Bronchial epithelial cell (primary cell): Measurements from ENCODE around the gene XPC. TPM values are rescaled to one million over a fixed set of nuclear protein-coding genes. Genes with fewer than 3 reads are reported as not detected.
A peak's percentile ranks its signal among the peaks of the same experiment; 100 is the strongest.

Source experiments
- DNase-seq: peaks from one replicate; pipeline ENCODE4 v3.0.0-alpha.2; 2010; ENCODE audit warnings: low read depth
- FAIRE-seq: peaks from 2 replicates; lab custom pipeline; 2011; peaks lifted over from hg19 to GRCh38; lab: Jason Lieb, UNC
- H3K27me3 ChIP-seq: 2 replicates; pipeline ENCODE4 v1.5.1; 2011; ENCODE audit warnings: low read length; ENCODE audit not compliant: control insufficient read depth, insufficient read depth
- H3K36me3 ChIP-seq: 2 replicates; pipeline ENCODE4 v1.5.1; 2011; ENCODE audit warnings: low read length; ENCODE audit not compliant: control insufficient read depth, insufficient read depth
- H3K4me3 ChIP-seq: 2 replicates; pipeline ENCODE4 v1.5.1; 2011; ENCODE audit warnings: mild to moderate bottlenecking, low read depth, low read length, control low read depth
- total RNA-seq: library from RNA; depleted of rRNA; stranded (reverse); fragments of >200 nt; gene quantifications from 2 replicates; pipeline ENCODE4 v1.2.1, GENCODE V29; 2014
- TF ChIP-seq, protein P1 (sequence below): IDR thresholded peaks from 2 replicates; pipeline ENCODE4 v1.5.1; 2011; ENCODE audit warnings: mild to moderate bottlenecking, moderate library complexity, low read length, control low read depth, inconsistent platforms; ENCODE audit not compliant: insufficient read depth, severe bottlenecking

Gene XPC
- total RNA-seq, 1 donor from 2014 or later: 25.3 TPM

DNA sequence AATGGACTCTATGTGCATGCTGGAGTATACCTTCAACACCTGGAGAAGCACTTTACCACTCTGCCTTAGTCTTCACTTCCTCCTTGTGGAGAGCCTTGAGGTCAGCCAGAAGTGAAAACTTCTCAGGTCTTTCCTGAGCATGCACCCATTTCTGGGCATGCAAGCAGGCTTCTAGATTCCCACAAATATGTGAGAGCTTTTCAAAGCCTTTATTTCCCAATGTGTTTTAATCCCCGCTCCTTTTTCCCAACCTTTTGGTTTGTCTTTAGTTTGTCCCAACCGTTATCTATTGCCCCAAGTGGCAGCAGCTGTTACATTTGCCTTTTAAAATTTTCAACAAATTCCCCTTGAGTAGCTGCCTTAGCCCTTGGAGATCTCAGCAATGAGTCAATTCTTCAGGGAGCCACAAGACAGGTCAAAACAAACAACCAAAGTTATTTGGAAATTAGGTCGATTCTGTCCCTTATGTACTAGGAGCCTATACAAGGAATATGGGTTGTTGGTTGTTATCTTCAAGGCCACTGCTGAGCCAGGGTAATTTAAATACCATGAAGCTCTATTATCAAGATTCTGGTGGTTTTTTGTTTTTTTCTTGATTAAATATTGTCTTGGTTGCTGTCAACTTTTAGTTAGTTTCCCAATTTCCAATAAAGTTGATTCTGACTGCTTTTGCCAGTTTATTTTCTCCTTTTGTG lies 44.6 kb upstream of the XPC start:
- no peak for FAIRE-seq
- no peaks in the 10 kb centered on the region for H3K27me3 ChIP-seq
- H3K36me3 ChIP-seq: no peaks in the 10 kb centered on the region
- DNase-seq: peak; percentile 59
- H3K4me3 ChIP-seq: no peak overlapping the region
- TF ChIP-seq, protein P1, sequence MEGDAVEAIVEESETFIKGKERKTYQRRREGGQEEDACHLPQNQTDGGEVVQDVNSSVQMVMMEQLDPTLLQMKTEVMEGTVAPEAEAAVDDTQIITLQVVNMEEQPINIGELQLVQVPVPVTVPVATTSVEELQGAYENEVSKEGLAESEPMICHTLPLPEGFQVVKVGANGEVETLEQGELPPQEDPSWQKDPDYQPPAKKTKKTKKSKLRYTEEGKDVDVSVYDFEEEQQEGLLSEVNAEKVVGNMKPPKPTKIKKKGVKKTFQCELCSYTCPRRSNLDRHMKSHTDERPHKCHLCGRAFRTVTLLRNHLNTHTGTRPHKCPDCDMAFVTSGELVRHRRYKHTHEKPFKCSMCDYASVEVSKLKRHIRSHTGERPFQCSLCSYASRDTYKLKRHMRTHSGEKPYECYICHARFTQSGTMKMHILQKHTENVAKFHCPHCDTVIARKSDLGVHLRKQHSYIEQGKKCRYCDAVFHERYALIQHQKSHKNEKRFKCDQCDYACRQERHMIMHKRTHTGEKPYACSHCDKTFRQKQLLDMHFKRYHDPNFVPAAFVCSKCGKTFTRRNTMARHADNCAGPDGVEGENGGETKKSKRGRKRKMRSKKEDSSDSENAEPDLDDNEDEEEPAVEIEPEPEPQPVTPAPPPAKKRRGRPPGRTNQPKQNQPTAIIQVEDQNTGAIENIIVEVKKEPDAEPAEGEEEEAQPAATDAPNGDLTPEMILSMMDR: no peak

DNA sequence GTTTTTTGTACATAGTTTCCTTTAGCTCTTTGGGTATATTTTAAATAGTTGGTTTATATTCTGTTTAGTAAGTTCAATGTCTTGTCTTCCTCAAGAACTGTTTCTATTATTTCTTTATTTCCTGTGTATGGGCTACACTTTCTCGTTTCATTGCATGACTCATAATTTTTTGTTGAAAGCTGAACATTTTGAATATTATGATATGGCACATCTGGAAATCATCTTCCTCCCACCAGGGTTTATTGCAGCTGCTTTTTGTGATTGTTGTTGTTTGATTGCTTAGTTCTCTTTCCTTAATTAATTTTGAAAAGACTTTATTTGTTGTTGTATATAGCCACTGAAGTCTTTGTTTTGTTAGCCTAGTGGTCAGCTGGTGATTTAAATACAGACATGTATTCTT lies 44.1 kb upstream of the XPC start:
- TF ChIP-seq, protein P1: no peak
- FAIRE-seq: no peak
- no peak for DNase-seq
- Histone ChIP-seq H3K27me3 (no peaks in the 10 kb centered on the region), H3K36me3 (no peaks in the 10 kb centered on the region), H3K4me3 (no peak overlapping the region)

DNA sequence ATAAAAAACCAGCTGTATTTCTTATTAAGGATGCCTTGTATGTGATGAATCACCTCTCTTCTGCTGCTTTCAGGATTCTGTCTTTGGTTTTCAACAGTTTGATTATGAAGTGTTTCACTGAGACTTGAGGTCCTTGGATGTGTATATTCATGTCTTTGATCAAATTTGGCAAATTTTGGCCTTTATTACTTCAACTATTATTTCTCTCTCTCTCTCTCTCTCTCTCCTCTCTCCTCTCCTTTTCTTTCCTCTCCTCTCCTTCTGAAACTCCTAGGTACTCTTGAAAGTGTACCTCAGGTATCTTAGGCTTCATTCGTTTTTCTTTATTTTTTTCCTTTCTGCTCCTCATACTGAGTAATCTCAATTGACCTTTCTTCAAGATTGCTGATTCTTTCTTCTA lies 43.5 kb upstream of the XPC start:
- no peak for FAIRE-seq
- TF ChIP-seq, protein P1: no peak

DNA sequence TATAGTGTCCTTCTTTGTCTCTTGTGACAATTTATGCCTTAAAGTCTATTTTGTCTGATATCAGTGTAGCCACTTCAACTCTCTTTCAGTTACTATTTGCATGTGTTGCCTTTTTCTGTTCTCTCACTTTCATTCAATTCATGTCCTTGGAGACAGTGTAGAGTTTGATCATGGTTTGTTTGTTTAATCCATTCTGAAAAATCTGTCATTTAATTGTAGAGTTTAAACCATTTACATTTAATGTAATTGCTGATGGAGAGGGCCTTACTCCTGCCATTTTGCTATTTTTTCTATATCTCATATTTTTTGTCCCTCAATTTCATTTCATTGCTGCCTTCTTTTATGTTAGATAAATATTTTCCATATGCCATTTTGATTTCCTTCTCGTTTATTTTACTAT lies 42.5 kb upstream of the XPC start:
- Histone ChIP-seq H3K36me3 (no peaks in the 10 kb centered on the region), H3K27me3 (no peaks in the 10 kb centered on the region), H3K4me3 (no peak overlapping the region)
- DNase-seq (no peak), FAIRE-seq (no peak)
- TF ChIP-seq, protein P1: no peak

More for the DNA sequence above, 43.5 kb upstream of the XPC start:
- Histone ChIP-seq H3K27me3 (no peaks in the 10 kb centered on the region), H3K4me3 (no peak overlapping the region), H3K36me3 (no peaks in the 10 kb centered on the region)
- no peak for DNase-seq

DNA sequence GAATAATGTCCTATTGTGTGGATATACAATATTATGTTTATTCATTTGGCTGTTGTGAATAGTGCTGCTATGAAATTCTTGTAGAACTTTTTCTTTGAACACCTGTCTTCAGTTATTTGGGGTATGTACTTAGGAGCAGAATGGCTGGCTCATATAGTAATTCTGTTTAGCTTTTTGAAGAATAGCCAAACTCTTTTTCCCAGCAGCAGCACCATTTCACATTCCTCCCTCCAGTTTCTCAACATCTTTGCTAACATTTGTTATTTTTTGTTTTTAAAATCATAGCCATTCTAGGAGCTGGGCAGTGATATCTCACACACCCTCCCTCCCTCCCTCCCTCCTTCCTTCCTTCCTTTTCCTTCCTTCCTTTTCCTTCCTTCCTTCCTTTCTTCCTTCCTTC lies 40.0 kb upstream of the XPC start:
- Histone ChIP-seq H3K4me3 (no peak overlapping the region), H3K27me3 (no peaks in the 10 kb centered on the region), H3K36me3 (no peaks in the 10 kb centered on the region)
- DNase-seq (no peak), FAIRE-seq (no peak)
- TF ChIP-seq, protein P1: no peak
